ENCODE results near the gene ACTL7B. TPM values are rescaled to one million over a fixed set of nuclear protein-coding genes. Genes with fewer than 3 reads are reported as not detected.

Gene ACTL7B
- total and polyA plus RNA-seq, 2 of the 4 experiments (the other 2 are of a cell fraction), result not detected

DNA sequence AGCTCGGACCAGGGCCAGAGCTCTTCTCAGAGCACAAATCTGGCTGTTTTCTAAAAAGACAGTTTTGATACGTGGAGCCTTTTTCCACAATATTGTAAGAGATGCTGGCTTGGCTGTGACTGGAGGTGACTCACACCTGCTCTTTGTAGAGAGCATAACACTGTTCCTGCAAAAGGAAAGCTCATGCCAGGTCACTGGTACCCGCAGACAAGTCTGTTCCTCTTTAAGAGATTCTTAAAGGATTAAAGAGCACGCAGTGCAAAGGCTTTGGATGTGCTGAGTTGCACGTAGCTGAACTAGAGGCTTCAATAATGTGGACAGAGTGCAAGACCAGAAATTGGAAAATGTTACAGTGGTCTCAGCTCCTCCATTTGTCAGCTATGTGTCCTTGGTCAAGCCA lies 19.0 kb downstream of the ACTL7B start:
- 90% methylated on average over 2 of the region's 5 CpGs; no CpG with 5 or more reads in 1 of the 2 experiments for WGBS, 2 experiments (ENCODE audit: extremely low coverage in 2 of 2, insufficient read length in 1 of 2)
- Histone ChIP-seq H4K91ac (ENCODE audit: insufficient read depth, low read depth, low read length) (no peak overlapping the region), H3K23ac (ENCODE audit: low read depth, low read length) (no peak overlapping the region), H2BK120ac (ENCODE audit: low read depth, low read length) (no peak overlapping the region), H3K79me1 (ENCODE audit: low read depth in 1 of 2, low read length in 2 of 2) (no peaks in the 10 kb centered on the region), H3K56ac (ENCODE audit: extremely low read depth, insufficient read depth, low read length) (no peak overlapping the region), H3K36me3 (ENCODE audit: control insufficient read depth, insufficient read depth, low read length) (no peaks in the 10 kb centered on the region), H4K20me1 (ENCODE audit: insufficient read depth, low read length) (no peaks in the 10 kb centered on the region), H3K4me2 (ENCODE audit: low read depth, low read length) (no peak overlapping the region), H3K9me3 (ENCODE audit: control insufficient read depth, insufficient read depth, low read length) (no peaks in the 10 kb centered on the region), H3K27ac (ENCODE audit: insufficient read depth, low read length) (no peak overlapping the region), H2BK20ac (ENCODE audit: low read depth, low read length) (no peak overlapping the region), H3K9ac (ENCODE audit: low read depth, low read length) (no peak overlapping the region), H3K9me1 (ENCODE audit: insufficient read depth, low read length) (no peaks in the 10 kb centered on the region), H2BK5ac (ENCODE audit: low read depth, low read length, poor library complexity, severe bottlenecking) (no peak overlapping the region), H3K14ac (replicated peaks; ENCODE audit: low read depth, low read length) (no peak overlapping the region), H3K27me3 (ENCODE audit: control insufficient read depth, insufficient read depth, low read length) (no peaks in the 10 kb centered on the region; the same call in 1 of the 2 replicates), H2AK9ac (replicated peaks; ENCODE audit: low read depth, low read length, poor library complexity) (no peak overlapping the region), H4K5ac (ENCODE audit: low read depth, low read length) (no peak overlapping the region), H2AFZ (replicated peaks; ENCODE audit: low read length, poor library complexity) (no peak overlapping the region), H3K4me3 (ENCODE audit: insufficient read depth, low read depth, low read length) (no peak overlapping the region), H2AK5ac (ENCODE audit: low read depth, low read length) (no peak overlapping the region), H3K4me1 (ENCODE audit: control insufficient read depth, insufficient read depth, low read length) (no peaks in the 10 kb centered on the region), H3K4ac (ENCODE audit: low read depth, low read length) (no peak overlapping the region), H3K18ac (ENCODE audit: low read depth, low read length) (no peak overlapping the region), H2BK15ac (ENCODE audit: low read depth, low read length) (no peak overlapping the region), H4K8ac (ENCODE audit: low read depth in 2 of 2, low read length in 2 of 2) (no peak overlapping the region)
- intact Hi-C loops (cut with micrococcal nuclease) (no loop called here), dilution Hi-C loops (cut with HindIII; ENCODE audit: low sequenced_read_pairs, unreplicated experiment) (no loop called here), in situ Hi-C loops (cut with MboI; ENCODE audit: low sequenced_read_pairs) (no loop called here)
- ChIA-PET POLR2A (ENCODE audit: unreplicated experiment) (no interaction called here), CTCF (no interaction called here)
- TF ChIP-seq RFX5 (IDR thresholded peaks at IDR 0.05; ENCODE audit: low read depth, low read length) (no peak), RAD21 (IDR thresholded peaks at IDR 0.05; ENCODE audit: low read length) (no peak), FOS (IDR thresholded peaks at IDR 0.05; ENCODE audit: low read depth, low read length) (no peak), MXI1 (IDR thresholded peaks at IDR 0.05; ENCODE audit: borderline replicate concordance, low read depth, low read length) (no peak), NFE2L2 (IDR thresholded peaks at IDR 0.05; ENCODE audit: low read depth, low read length) (no peak), POLR2A (IDR thresholded peaks at IDR 0.05; ENCODE audit: low read depth, low read length) (no peak), MAZ (IDR thresholded peaks at IDR 0.05; ENCODE audit: borderline replicate concordance, low read depth, low read length) (no peak), SMC3 (IDR thresholded peaks at IDR 0.05; ENCODE audit: low read depth, low read length) (no peak), CHD1 (IDR thresholded peaks at IDR 0.05; ENCODE audit: low read depth, low read length) (no peak), MAFK (IDR thresholded peaks at IDR 0.05; ENCODE audit: low read depth, low read length) (no peak)
- TF ChIP-seq, protein P1, sequence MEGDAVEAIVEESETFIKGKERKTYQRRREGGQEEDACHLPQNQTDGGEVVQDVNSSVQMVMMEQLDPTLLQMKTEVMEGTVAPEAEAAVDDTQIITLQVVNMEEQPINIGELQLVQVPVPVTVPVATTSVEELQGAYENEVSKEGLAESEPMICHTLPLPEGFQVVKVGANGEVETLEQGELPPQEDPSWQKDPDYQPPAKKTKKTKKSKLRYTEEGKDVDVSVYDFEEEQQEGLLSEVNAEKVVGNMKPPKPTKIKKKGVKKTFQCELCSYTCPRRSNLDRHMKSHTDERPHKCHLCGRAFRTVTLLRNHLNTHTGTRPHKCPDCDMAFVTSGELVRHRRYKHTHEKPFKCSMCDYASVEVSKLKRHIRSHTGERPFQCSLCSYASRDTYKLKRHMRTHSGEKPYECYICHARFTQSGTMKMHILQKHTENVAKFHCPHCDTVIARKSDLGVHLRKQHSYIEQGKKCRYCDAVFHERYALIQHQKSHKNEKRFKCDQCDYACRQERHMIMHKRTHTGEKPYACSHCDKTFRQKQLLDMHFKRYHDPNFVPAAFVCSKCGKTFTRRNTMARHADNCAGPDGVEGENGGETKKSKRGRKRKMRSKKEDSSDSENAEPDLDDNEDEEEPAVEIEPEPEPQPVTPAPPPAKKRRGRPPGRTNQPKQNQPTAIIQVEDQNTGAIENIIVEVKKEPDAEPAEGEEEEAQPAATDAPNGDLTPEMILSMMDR (conservative IDR thresholded peaks at IDR 0.05; ENCODE audit: low read depth, low read length), result no peak
- TF ChIP-seq, protein P2, sequence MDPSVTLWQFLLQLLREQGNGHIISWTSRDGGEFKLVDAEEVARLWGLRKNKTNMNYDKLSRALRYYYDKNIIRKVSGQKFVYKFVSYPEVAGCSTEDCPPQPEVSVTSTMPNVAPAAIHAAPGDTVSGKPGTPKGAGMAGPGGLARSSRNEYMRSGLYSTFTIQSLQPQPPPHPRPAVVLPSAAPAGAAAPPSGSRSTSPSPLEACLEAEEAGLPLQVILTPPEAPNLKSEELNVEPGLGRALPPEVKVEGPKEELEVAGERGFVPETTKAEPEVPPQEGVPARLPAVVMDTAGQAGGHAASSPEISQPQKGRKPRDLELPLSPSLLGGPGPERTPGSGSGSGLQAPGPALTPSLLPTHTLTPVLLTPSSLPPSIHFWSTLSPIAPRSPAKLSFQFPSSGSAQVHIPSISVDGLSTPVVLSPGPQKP (IDR thresholded peaks at IDR 0.05; ENCODE audit: borderline replicate concordance, low read depth, low read length), result no peak
- no TSS peak for BruUV-seq (replicated peaks)
- ATAC-seq (ENCODE audit: low read depth) (no peak), DNase-seq (no peak)

All from IMR-90 (cell line).